HG02798 (cell line): ENCODE results near the gene SERINC1.
A peak's percentile ranks its signal among the peaks of the same experiment; 100 is the strongest.

Experiments used
- ATAC-seq: cut with Tn5 transposase; IDR thresholded peaks from one replicate; pipeline ENCODE4 v1.9.1; 2021; ENCODE audit warnings: mild to moderate bottlenecking; ENCODE audit not compliant: unreplicated experiment, poor library complexity

SERINC1 gene

GRCh38 chr6:122399055-122399347 lies 72.6 kb downstream of the SERINC1 start:
- no peak for ATAC-seq

- ATAC-seq: no peak
Measured at GRCh38 chr6:122394016-122394415, 77.6 kb downstream of the SERINC1 start.

- ATAC-seq: peak; percentile 75
Measured at GRCh38 chr6:122393351-122393896, 78.2 kb downstream of the SERINC1 start.
